Measurements from ENCODE around the gene EFCAB11. TPM values are rescaled to one million over a fixed set of nuclear protein-coding genes. Genes with fewer than 3 reads are reported as not detected.

EFCAB11 gene
- total RNA-seq, 2 experiments from 2014 or later: 7.0 to 9.5 TPM

- Mint-ChIP-seq H3K4me1 (ENCODE audit: low read depth) (no peaks in the 10 kb centered on the region), H3K4me3 (no peak overlapping the region), H3K27ac (no peak overlapping the region), H3K9me3 (peaks cover 2% of the 10 kb centered on the region), H3K27me3 (ENCODE audit: low read depth) (no peaks in the 10 kb centered on the region), H3K36me3 (ENCODE audit: low read depth) (no peaks in the 10 kb centered on the region)
- no peak for DNase-seq
- CTCF ChIA-PET: no interaction called here
- intact Hi-C loops (cut with micrococcal nuclease): no loop called here
Measured at GRCh38 chr14:89855961-89856656, 98.4 kb downstream of the EFCAB11 start.

GRCh38 chr14:89853936-89854693 lies 100.4 kb downstream of the EFCAB11 start:
- no peaks in the 10 kb centered on the region for H3K36me3 Mint-ChIP-seq (ENCODE audit: low read depth)
- no peak overlapping the region for H3K4me3 Mint-ChIP-seq
- DNase-seq: no peak
- no peaks in the 10 kb centered on the region for H3K4me1 Mint-ChIP-seq (ENCODE audit: low read depth)
- CTCF ChIA-PET: interaction anchor here (0.6 to 1.0 kb wide), 3 partner anchors 15 to 300 kb away, joined by 3 to 5 read pairs (median 3); no protein-coding TSS in a partner anchor
- intact Hi-C loops (cut with micrococcal nuclease): no loop called here
- no peaks in the 10 kb centered on the region for H3K27me3 Mint-ChIP-seq (ENCODE audit: low read depth)
- H3K27ac Mint-ChIP-seq: no peak overlapping the region
- H3K9me3 Mint-ChIP-seq: no peaks in the 10 kb centered on the region

- CTCF ChIA-PET: no interaction called here
- H3K4me3 Mint-ChIP-seq: no peak overlapping the region
Measured at GRCh38 chr14:89851106-89851505, 103.4 kb downstream of the EFCAB11 start.

GRCh38 chr14:89849931-89850330 lies 104.6 kb downstream of the EFCAB11 start:
- DNase-seq: no peak
- CTCF ChIA-PET: no interaction called here
- Mint-ChIP-seq H3K4me1 (ENCODE audit: low read depth) (no peaks in the 10 kb centered on the region), H3K4me3 (no peak overlapping the region), H3K9me3 (no peaks in the 10 kb centered on the region), H3K36me3 (ENCODE audit: low read depth) (no peaks in the 10 kb centered on the region), H3K27ac (no peak overlapping the region), H3K27me3 (ENCODE audit: low read depth) (no peaks in the 10 kb centered on the region)
- intact Hi-C loops (cut with micrococcal nuclease): no loop called here

More at GRCh38 chr14:89851106-89851505, 103.4 kb downstream of the EFCAB11 start:
- Mint-ChIP-seq H3K9me3 (no peaks in the 10 kb centered on the region), H3K27ac (no peak overlapping the region), H3K36me3 (ENCODE audit: low read depth) (no peaks in the 10 kb centered on the region), H3K27me3 (ENCODE audit: low read depth) (no peaks in the 10 kb centered on the region), H3K4me1 (ENCODE audit: low read depth) (no peaks in the 10 kb centered on the region)
- intact Hi-C loops (cut with micrococcal nuclease): no loop called here
- DNase-seq: no peak

GRCh38 chr14:89848165-89848564 lies 106.4 kb downstream of the EFCAB11 start:
- H3K9me3 Mint-ChIP-seq: no peaks in the 10 kb centered on the region
- H3K4me3 Mint-ChIP-seq: no peak overlapping the region

GRCh38 chr14:89845346-89845745 lies 109.2 kb downstream of the EFCAB11 start:
- intact Hi-C loops (cut with micrococcal nuclease): no loop called here
- CTCF ChIA-PET: interaction anchor here (0.6 kb wide), 1 partner anchor 1344 kb away, joined by 3 read pairs; no protein-coding TSS in a partner anchor
- Mint-ChIP-seq H3K27me3 (ENCODE audit: low read depth) (no peaks in the 10 kb centered on the region), H3K9me3 (no peaks in the 10 kb centered on the region), H3K4me1 (ENCODE audit: low read depth) (no peaks in the 10 kb centered on the region), H3K36me3 (ENCODE audit: low read depth) (no peaks in the 10 kb centered on the region), H3K4me3 (no peak overlapping the region), H3K27ac (no peak overlapping the region)
- DNase-seq: no peak

More at GRCh38 chr14:89848165-89848564, 106.4 kb downstream of the EFCAB11 start:
- Mint-ChIP-seq H3K27ac (no peak overlapping the region), H3K36me3 (ENCODE audit: low read depth) (no peaks in the 10 kb centered on the region), H3K4me1 (ENCODE audit: low read depth) (no peaks in the 10 kb centered on the region), H3K27me3 (ENCODE audit: low read depth) (no peaks in the 10 kb centered on the region)
- no peak for DNase-seq
- CTCF ChIA-PET: interaction anchor here (0.7 to 1.3 kb wide), 2 partner anchors 820 to 821 kb away, joined by 3 to 6 read pairs; no protein-coding TSS in a partner anchor
- intact Hi-C loops (cut with micrococcal nuclease): no loop called here

GRCh38 chr14:89844508-89844907 lies 110.0 kb downstream of the EFCAB11 start:
- Mint-ChIP-seq H3K36me3 (ENCODE audit: low read depth) (no peaks in the 10 kb centered on the region), H3K4me1 (ENCODE audit: low read depth) (no peaks in the 10 kb centered on the region), H3K27ac (no peak overlapping the region), H3K4me3 (no peak overlapping the region), H3K27me3 (ENCODE audit: low read depth) (no peaks in the 10 kb centered on the region), H3K9me3 (no peaks in the 10 kb centered on the region)
- DNase-seq: no peak
- intact Hi-C loops (cut with micrococcal nuclease): no loop called here
- CTCF ChIA-PET: no interaction called here

GRCh38 chr14:89842837-89843236 lies 111.7 kb downstream of the EFCAB11 start:
- intact Hi-C loops (cut with micrococcal nuclease): no loop called here
- Mint-ChIP-seq H3K36me3 (ENCODE audit: low read depth) (no peaks in the 10 kb centered on the region), H3K27ac (no peak overlapping the region), H3K9me3 (peaks cover 3% of the 10 kb centered on the region), H3K4me3 (no peak overlapping the region), H3K27me3 (ENCODE audit: low read depth) (no peaks in the 10 kb centered on the region), H3K4me1 (ENCODE audit: low read depth) (no peaks in the 10 kb centered on the region)
- CTCF ChIA-PET: interaction anchor here (1.3 kb wide), 1 partner anchor 15 kb away, joined by 3 read pairs; no protein-coding TSS in a partner anchor
- no peak for DNase-seq

GRCh38 chr14:89841851-89842250 lies 112.7 kb downstream of the EFCAB11 start:
- peaks cover 3% of the 10 kb centered on the region for H3K9me3 Mint-ChIP-seq
- no peak overlapping the region for H3K27ac Mint-ChIP-seq
- no peaks in the 10 kb centered on the region for H3K4me1 Mint-ChIP-seq (ENCODE audit: low read depth)
- no peak for DNase-seq
- H3K27me3 Mint-ChIP-seq (ENCODE audit: low read depth): no peaks in the 10 kb centered on the region
- intact Hi-C loops (cut with micrococcal nuclease): no loop called here
- CTCF ChIA-PET: no interaction called here
- no peak overlapping the region for H3K4me3 Mint-ChIP-seq
- no peaks in the 10 kb centered on the region for H3K36me3 Mint-ChIP-seq (ENCODE audit: low read depth)

- Mint-ChIP-seq H3K27ac (no peak overlapping the region), H3K36me3 (ENCODE audit: low read depth) (no peaks in the 10 kb centered on the region), H3K27me3 (ENCODE audit: low read depth) (no peaks in the 10 kb centered on the region), H3K9me3 (peaks cover 3% of the 10 kb centered on the region), H3K4me3 (no peak overlapping the region), H3K4me1 (ENCODE audit: low read depth) (no peaks in the 10 kb centered on the region)
- CTCF ChIA-PET: no interaction called here
- no peak for DNase-seq
- intact Hi-C loops (cut with micrococcal nuclease): no loop called here
Measured at GRCh38 chr14:89836830-89837469, 117.6 kb downstream of the EFCAB11 start.

- no peaks in the 10 kb centered on the region for H3K36me3 Mint-ChIP-seq (ENCODE audit: low read depth)
- intact Hi-C loops (cut with micrococcal nuclease): no loop called here
- H3K4me3 Mint-ChIP-seq: no peak overlapping the region
- no peak for DNase-seq
- no peaks in the 10 kb centered on the region for H3K4me1 Mint-ChIP-seq (ENCODE audit: low read depth)
- no peak overlapping the region for H3K27ac Mint-ChIP-seq
- no peaks in the 10 kb centered on the region for H3K27me3 Mint-ChIP-seq (ENCODE audit: low read depth)
- peaks cover under 1% of the 10 kb centered on the region for H3K9me3 Mint-ChIP-seq
- CTCF ChIA-PET: no interaction called here
Measured at GRCh38 chr14:89833661-89834060, 120.9 kb downstream of the EFCAB11 start.

GRCh38 chr14:89833120-89833532 lies 121.4 kb downstream of the EFCAB11 start:
- intact Hi-C loops (cut with micrococcal nuclease): no loop called here
- CTCF ChIA-PET: no interaction called here
- Mint-ChIP-seq H3K4me1 (ENCODE audit: low read depth) (no peaks in the 10 kb centered on the region), H3K9me3 (no peaks in the 10 kb centered on the region), H3K4me3 (no peak overlapping the region), H3K36me3 (ENCODE audit: low read depth) (no peaks in the 10 kb centered on the region), H3K27me3 (ENCODE audit: low read depth) (no peaks in the 10 kb centered on the region), H3K27ac (no peak overlapping the region)
- DNase-seq: no peak

All from activated naive CD4-positive, alpha-beta T cell treated with anti-CD3 and anti-CD28 coated beads for 36 hours (primary cell).